ENCODE data around the gene GCFC2. TPM values are rescaled to one million over a fixed set of nuclear protein-coding genes. Genes with fewer than 3 reads are reported as not detected.

Gene GCFC2
- total RNA-seq, 1 donor from 2014 or later, result 27.5 TPM

GRCh38 chr2:75647771-75648170 is 62.9 kb downstream of the GCFC2 start:
- Mint-ChIP-seq H3K4me3 (peak overlapping the region; percentile 95), H3K36me3 (ENCODE audit: low read depth) (peaks cover 41% of the 10 kb centered on the region), H3K9me3 (no peaks in the 10 kb centered on the region), H3K27ac (peak overlapping the region; percentile 91), H3K27me3 (no peaks in the 10 kb centered on the region), H3K4me1 (peaks cover 23% of the 10 kb centered on the region)
- ChIA-PET CTCF (no interaction called here), POLR2A (no interaction called here)
- intact Hi-C loops (cut with micrococcal nuclease), result no loop called here
- DNase-seq (no peak), ATAC-seq (ENCODE audit: low read depth) (no peak)
- no peak for TF ChIP-seq CTCF (IDR thresholded peaks at IDR 0.05)

- H3K27ac Mint-ChIP-seq, result peak within 1 kb of the TSS; percentile 91
- peaks cover 23% of the 10 kb centered on the region for H3K4me1 Mint-ChIP-seq
- intact Hi-C loops (cut with micrococcal nuclease), result loop anchor here (1.0 kb wide), 3 partner anchors 30 to 689 kb away; partner anchors contain the start of genes GCFC2 and POLE4
- H3K36me3 Mint-ChIP-seq (ENCODE audit: low read depth), result peaks cover 33% of the 10 kb centered on the region
- no peaks in the 10 kb centered on the region for H3K9me3 Mint-ChIP-seq
- peak; percentile 96 for ATAC-seq (ENCODE audit: low read depth)
- POLR2A ChIA-PET, result interaction anchor here (0.6 to 1.1 kb wide), 2 partner anchors 38 to 64 kb away, joined by 3 to 5 read pairs; partner anchors contain the start of gene GCFC2
- no peaks in the 10 kb centered on the region for H3K27me3 Mint-ChIP-seq
- peak within 1 kb of the TSS; percentile 95 for H3K4me3 Mint-ChIP-seq
- CTCF ChIA-PET, result interaction anchor here (1.9 kb wide), 1 partner anchor 30 kb away, joined by 5 read pairs; no protein-coding TSS in a partner anchor
- no peak for TF ChIP-seq CTCF (IDR thresholded peaks at IDR 0.05)
- peak; percentile 59 for DNase-seq
These were observed 63.9 kb downstream of the GCFC2 start, which contains the start of gene MRPL19 for GRCh38 chr2:75646583-75647425. Gene MRPL19 (plus strand): TSS chr2:75646783. CDS start chr2:75646808, 25 bp downstream.

- Mint-ChIP-seq H3K4me1 (peaks cover 23% of the 10 kb centered on the region), H3K9me3 (no peaks in the 10 kb centered on the region), H3K27me3 (no peaks in the 10 kb centered on the region), H3K4me3 (peak overlapping the region; percentile 95), H3K36me3 (ENCODE audit: low read depth) (peaks cover 27% of the 10 kb centered on the region), H3K27ac (peak overlapping the region; percentile 91)
- no peak for TF ChIP-seq CTCF (IDR thresholded peaks at IDR 0.05)
- no peak for ATAC-seq (ENCODE audit: low read depth)
- intact Hi-C loops (cut with micrococcal nuclease), result loop anchor here (1.0 kb wide), 3 partner anchors 31 to 688 kb away; partner anchors contain the start of genes GCFC2 and POLE4
- CTCF ChIA-PET, result interaction anchor here (1.9 kb wide), 1 partner anchor 31 kb away, joined by 5 read pairs; no protein-coding TSS in a partner anchor
- no peak for DNase-seq
- POLR2A ChIA-PET, result interaction anchor here (1.1 kb wide), 1 partner anchor 64 kb away, joined by 5 read pairs; the partner anchor contains the start of gene GCFC2
These were observed 64.6 kb downstream of the GCFC2 start for GRCh38 chr2:75646090-75646582.

GRCh38 chr2:75645643-75646042 is 65.1 kb downstream of the GCFC2 start:
- ATAC-seq (ENCODE audit: low read depth) (no peak), DNase-seq (no peak)
- no peak for TF ChIP-seq CTCF (IDR thresholded peaks at IDR 0.05)
- Mint-ChIP-seq H3K27ac (no peak overlapping the region), H3K27me3 (no peaks in the 10 kb centered on the region), H3K4me3 (no peak overlapping the region), H3K36me3 (ENCODE audit: low read depth) (peaks cover 23% of the 10 kb centered on the region), H3K4me1 (peaks cover 23% of the 10 kb centered on the region), H3K9me3 (no peaks in the 10 kb centered on the region)
- intact Hi-C loops (cut with micrococcal nuclease), result loop anchor here (1.0 kb wide), 3 partner anchors 32 to 687 kb away; partner anchors contain the start of genes GCFC2 and POLE4
- ChIA-PET POLR2A (no interaction called here), CTCF (interaction anchor here (1.9 kb wide), 1 partner anchor 31 kb away, joined by 5 read pairs; no protein-coding TSS in a partner anchor)

- intact Hi-C loops (cut with micrococcal nuclease), result no loop called here
- H3K4me1 Mint-ChIP-seq, result peaks cover 21% of the 10 kb centered on the region
- ChIA-PET POLR2A (no interaction called here), CTCF (interaction anchor here (1.0 to 1.7 kb wide), 2 partner anchors 8 to 16 kb away, joined by 3 to 6 read pairs; no protein-coding TSS in a partner anchor)
- H3K9me3 Mint-ChIP-seq, result no peaks in the 10 kb centered on the region
- peaks cover 10% of the 10 kb centered on the region for H3K36me3 Mint-ChIP-seq (ENCODE audit: low read depth)
- no peak for TF ChIP-seq CTCF (IDR thresholded peaks at IDR 0.05)
- DNase-seq (no peak), ATAC-seq (ENCODE audit: low read depth) (no peak)
- H3K4me3 Mint-ChIP-seq, result no peak overlapping the region
- no peaks in the 10 kb centered on the region for H3K27me3 Mint-ChIP-seq
- H3K27ac Mint-ChIP-seq, result no peak overlapping the region
These were observed 66.7 kb downstream of the GCFC2 start for GRCh38 chr2:75643980-75644379.

All from activated B cell treated with CpG ODN at 0.5 μM for 24 hours (primary cell).